ENCODE data around the gene LRRC7. TPM values are rescaled to one million over a fixed set of nuclear protein-coding genes. Genes with fewer than 3 reads are reported as not detected.

LRRC7 gene
- total and polyA plus RNA-seq, 2 of the 8 experiments (the other 6 are each of a cell fraction or from before 2014, with no cell fraction given), result 0.03 to 0.17 TPM

GRCh38 chr1:69943030-69943429 lies 375.3 kb downstream of the LRRC7 start (continued):
- no peak for TF ChIP-seq CHD7 (IDR thresholded peaks at IDR 0.05; ENCODE audit: insufficient replicate concordance, low read length)
- no peak for TF ChIP-seq JUN (IDR thresholded peaks at IDR 0.05; ENCODE audit: low read depth, low read length)
- no peak for TF ChIP-seq ASH2L (IDR thresholded peaks at IDR 0.05; ENCODE audit: low read length)
- no peak for TF ChIP-seq NRF1 (IDR thresholded peaks at IDR 0.05; ENCODE audit: low read depth, low read length)
- no peak for TF ChIP-seq RFX5 (IDR thresholded peaks at IDR 0.05; ENCODE audit: borderline replicate concordance, low read depth, low read length)
- no peak for TF ChIP-seq ATF2 (IDR thresholded peaks at IDR 0.05; ENCODE audit: low read length)
- TF ChIP-seq HDAC6 (IDR thresholded peaks at IDR 0.05; ENCODE audit: low read depth, low read length), result no peak
- TF ChIP-seq SIX5 (IDR thresholded peaks at IDR 0.05; ENCODE audit: low read depth, low read length), result no peak
- no peak for TF ChIP-seq CEBPB (IDR thresholded peaks at IDR 0.05; ENCODE audit: low read depth, low read length)
- no peak for TF ChIP-seq CBX5 (IDR thresholded peaks at IDR 0.05; ENCODE audit: low read depth, low read length)
